GM12874 (cell line): Measurements from ENCODE around the gene GRN.

Experiments used
- CTCF ChIP-seq: IDR thresholded peaks from 2 replicates; pipeline ENCODE4 v1.5.1; 2011; ENCODE audit warnings: low read depth, mild to moderate bottlenecking, control low read depth, low read length, moderate library complexity; ENCODE audit not compliant: insufficient read depth

GRN gene

GRCh38 chr17:44333371-44333770 lies 11.7 kb upstream of the GRN start:
- TF ChIP-seq CTCF, result no peak

- TF ChIP-seq CTCF, result no peak
These were observed 10.8 kb upstream of the GRN start for GRCh38 chr17:44334315-44334714.

- TF ChIP-seq CTCF, result no peak
These were observed 10.4 kb upstream of the GRN start for GRCh38 chr17:44334727-44335126.

GRCh38 chr17:44335564-44335963 lies 9.5 kb upstream of the GRN start:
- TF ChIP-seq CTCF, result no peak

GRCh38 chr17:44335968-44336367 lies 9.1 kb upstream of the GRN start:
- no peak for TF ChIP-seq CTCF

- TF ChIP-seq CTCF, result no peak
These were observed 6.4 kb upstream of the GRN start for GRCh38 chr17:44338702-44339101.

GRCh38 chr17:44343510-44344209 lies 1.4 kb upstream of the GRN start:
- TF ChIP-seq CTCF, result no peak
